Activated CD8-positive, alpha-beta T cell treated with anti-CD3 and anti-CD28 coated beads for 36 hours (primary cell): ENCODE measurements around the gene CLRN1. TPM values are rescaled to one million over a fixed set of nuclear protein-coding genes. Genes with fewer than 3 reads are reported as not detected.

Source experiments
- ATAC-seq: fragments of 200-7000 bp; cut with Tn5 transposase; one replicate; pipeline ENCODE4 v1.10.0; 2021; ENCODE audit warnings: mild to moderate bottlenecking, moderate library complexity
- CTCF ChIA-PET: fragments of 350-600 bp; sonication (Branson Sonifier 250); formaldehyde crosslinking; loops from one replicate; lab custom pipeline; 2021; ENCODE audit warnings: antibody characterized with exemption; lab: Charles Lee
- POLR2A ChIA-PET: fragments of 350-600 bp; sonication (Branson Sonifier 250); formaldehyde crosslinking; loops from one replicate; lab custom pipeline; 2021; ENCODE audit warnings: antibody characterized with exemption; lab: Charles Lee
- DNase-seq: peaks from one replicate; pipeline ENCODE4 v3.0.0-alpha.2; 2020
- H3K27ac Mint-ChIP-seq: one replicate; pipeline ENCODE4 v1.8.0; 2021; ENCODE audit warnings: mild to moderate bottlenecking, mixed read lengths
- H3K27me3 Mint-ChIP-seq: one replicate; pipeline ENCODE4 v1.8.0; 2021; ENCODE audit warnings: mixed read lengths
- H3K36me3 Mint-ChIP-seq: one replicate; pipeline ENCODE4 v1.8.0; 2021; ENCODE audit warnings: low read depth, mixed read lengths
- H3K4me1 Mint-ChIP-seq: one replicate; pipeline ENCODE4 v1.8.0; 2021; ENCODE audit warnings: low read depth, mixed read lengths
- H3K4me3 Mint-ChIP-seq: one replicate; pipeline ENCODE4 v1.8.0; 2021; ENCODE audit warnings: mild to moderate bottlenecking, moderate library complexity, mixed read lengths
- H3K9me3 Mint-ChIP-seq: one replicate; pipeline ENCODE4 v1.8.0; 2021; ENCODE audit warnings: mixed read lengths
- CTCF ChIP-seq: fragments of 200-600 bp; IDR thresholded peaks from one replicate; pipeline ENCODE4 v1.8.0; 2022; ENCODE audit warnings: antibody characterized with exemption, mild to moderate bottlenecking
- intact Hi-C: fragments of 100-400 bp; cut with micrococcal nuclease; formaldehyde crosslinking; loops from one replicate; pipeline ENCODE4 v1.10.0; 2022
- total RNA-seq, 2 experiments: library from RNA; stranded (reverse); gene quantifications; one replicate each; pipeline ENCODE4 v1.2.3, GENCODE V29; 2021

Gene CLRN1
- total RNA-seq, 2 experiments from 2014 or later: not detected

- peaks cover 4% of the 10 kb centered on the region for H3K27me3 Mint-ChIP-seq
- ATAC-seq: no peak
- H3K9me3 Mint-ChIP-seq: no peaks in the 10 kb centered on the region
- TF ChIP-seq CTCF: no peak
- POLR2A ChIA-PET: no interaction called here
- H3K4me3 Mint-ChIP-seq: no peak overlapping the region
- H3K27ac Mint-ChIP-seq: no peak overlapping the region
- intact Hi-C loops: no loop called here
- CTCF ChIA-PET: no interaction called here
- no peaks in the 10 kb centered on the region for H3K4me1 Mint-ChIP-seq
- DNase-seq: no peak
- no peaks in the 10 kb centered on the region for H3K36me3 Mint-ChIP-seq
Observed at GRCh38 chr3:150984066-150984465, 11.5 kb upstream of the CLRN1 start.

GRCh38 chr3:150978566-150979148, 6.1 kb upstream of the CLRN1 start:
- POLR2A ChIA-PET: no interaction called here
- Mint-ChIP-seq H3K4me1 (peaks cover 10% of the 10 kb centered on the region), H3K27ac (no peak overlapping the region), H3K9me3 (no peaks in the 10 kb centered on the region), H3K36me3 (no peaks in the 10 kb centered on the region), H3K27me3 (no peaks in the 10 kb centered on the region), H3K4me3 (no peak overlapping the region)
- intact Hi-C loops: no loop called here
- no peak for ATAC-seq
- CTCF ChIA-PET: no interaction called here
- TF ChIP-seq CTCF: no peak
- no peak for DNase-seq

GRCh38 chr3:150975992-150976368, 3.5 kb upstream of the CLRN1 start:
- Mint-ChIP-seq H3K9me3 (no peaks in the 10 kb centered on the region), H3K4me3 (no peak overlapping the region), H3K27me3 (peaks cover 3% of the 10 kb centered on the region), H3K27ac (peak overlapping the region; percentile 67), H3K4me1 (peaks cover 10% of the 10 kb centered on the region), H3K36me3 (no peaks in the 10 kb centered on the region)
- ChIA-PET CTCF (no interaction called here), POLR2A (no interaction called here)
- DNase-seq (peak; percentile 52), ATAC-seq (peak; percentile 83)
- intact Hi-C loops: no loop called here
- no peak for TF ChIP-seq CTCF

GRCh38 chr3:150975086-150975991, 2.8 kb upstream of the CLRN1 start:
- Mint-ChIP-seq H3K27ac (peak overlapping the region; percentile 67), H3K27me3 (peaks cover 3% of the 10 kb centered on the region), H3K4me3 (no peak overlapping the region), H3K4me1 (peaks cover 10% of the 10 kb centered on the region), H3K9me3 (no peaks in the 10 kb centered on the region), H3K36me3 (no peaks in the 10 kb centered on the region)
- no peak for TF ChIP-seq CTCF
- POLR2A ChIA-PET: no interaction called here
- DNase-seq (no peak), ATAC-seq (peak; percentile 62)
- intact Hi-C loops: no loop called here
- CTCF ChIA-PET: no interaction called here
